GM19238 (cell line): Measurements from ENCODE around the gene C3orf49.

Experiments
- DNase-seq: peaks from one replicate; pipeline ENCODE4 v3.0.0; 2011; ENCODE audit warnings: low spot score; ENCODE audit not compliant: insufficient read length

Gene C3orf49

DNA sequence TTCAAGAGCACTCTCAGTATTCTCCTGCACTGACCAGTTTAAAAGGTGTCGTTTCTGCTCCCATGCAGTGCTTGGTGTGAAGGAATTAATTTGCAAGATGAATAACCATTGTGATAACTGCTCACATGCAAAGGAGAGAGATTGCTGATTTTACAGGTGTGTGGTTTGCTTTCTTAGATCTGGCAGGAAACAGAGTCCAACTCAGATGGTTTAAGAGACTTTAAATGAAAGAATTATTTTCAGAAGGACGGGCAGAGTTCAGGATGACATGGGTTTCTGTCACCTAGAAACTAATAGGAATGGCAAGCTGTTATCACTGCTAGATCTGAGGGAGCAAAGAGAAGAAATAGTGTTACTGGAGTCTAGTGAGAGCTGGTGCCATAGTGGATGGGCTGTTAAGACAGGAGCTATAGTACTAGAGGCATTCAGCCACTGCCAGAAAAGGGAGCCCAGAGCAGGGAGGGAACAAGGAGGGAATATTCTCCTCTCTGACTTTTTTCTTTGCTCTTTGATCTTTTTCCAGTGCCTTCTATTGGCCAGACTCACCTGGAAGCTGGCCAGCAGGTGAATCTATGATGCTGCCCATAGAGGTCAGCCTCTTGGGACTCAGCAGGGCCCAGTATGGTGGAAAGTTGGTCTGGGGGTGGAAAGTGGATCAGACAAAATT is 59.4 kb downstream of the C3orf49 start:
- DNase-seq: no peak

DNA sequence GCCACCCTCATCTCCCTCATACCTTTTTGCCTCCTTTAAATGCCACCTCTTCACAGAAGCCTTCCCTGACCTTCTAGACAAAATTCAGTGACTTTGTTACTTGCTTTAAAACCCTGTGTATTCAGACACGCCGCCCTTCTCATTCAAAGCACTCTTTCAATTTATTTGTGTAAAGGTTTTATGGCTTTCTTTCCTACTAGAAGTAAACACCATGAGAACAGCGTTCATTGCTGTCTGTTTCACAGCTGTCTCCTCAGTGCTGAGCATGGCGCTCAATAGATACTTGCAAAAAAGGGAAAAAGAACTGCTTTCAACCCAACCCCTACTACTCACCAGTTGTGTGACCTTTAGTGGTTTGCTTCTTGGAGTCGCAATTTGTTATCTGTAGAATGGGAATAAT is 61.6 kb downstream of the C3orf49 start:
- DNase-seq: no peak

DNA sequence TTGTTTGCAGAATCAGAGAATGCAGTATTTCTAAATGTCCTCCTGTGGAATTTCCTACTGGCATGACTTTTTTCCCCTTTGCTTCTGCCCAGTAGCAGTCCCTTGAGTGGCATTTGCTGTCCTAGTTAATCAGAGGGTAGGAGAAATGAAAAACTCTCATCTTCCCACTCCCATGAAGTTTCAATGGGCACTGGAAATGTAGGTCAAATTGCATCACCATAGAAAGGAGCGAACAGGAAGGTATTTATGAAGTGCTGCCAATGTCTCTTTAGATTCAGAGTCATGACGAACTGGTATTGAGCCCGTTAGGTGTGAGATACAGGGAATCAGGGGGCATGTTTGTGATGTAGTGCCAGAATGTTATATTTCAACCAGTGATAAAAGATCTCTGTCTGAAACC is 67.8 kb downstream of the C3orf49 start:
- DNase-seq: no peak

DNA sequence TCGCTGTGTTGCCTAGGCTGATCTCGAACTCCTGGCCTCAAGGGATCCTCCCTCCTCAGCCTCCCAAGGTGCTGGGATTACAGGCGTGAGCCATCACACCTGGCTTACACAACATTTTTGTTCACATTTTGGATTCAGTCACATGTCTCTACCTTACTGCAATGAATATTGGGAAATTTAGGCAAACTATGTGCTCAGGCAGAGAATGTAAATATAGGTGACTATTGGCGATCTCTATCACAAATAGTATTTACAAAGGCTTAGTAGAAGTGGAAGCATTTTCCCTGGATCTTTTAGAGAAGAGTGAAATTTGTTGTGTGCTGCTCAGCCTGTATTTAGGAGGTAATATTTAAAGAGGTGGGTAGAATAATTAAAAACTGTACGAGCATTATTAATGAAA is 72.4 kb downstream of the C3orf49 start:
- DNase-seq: no peak

DNA sequence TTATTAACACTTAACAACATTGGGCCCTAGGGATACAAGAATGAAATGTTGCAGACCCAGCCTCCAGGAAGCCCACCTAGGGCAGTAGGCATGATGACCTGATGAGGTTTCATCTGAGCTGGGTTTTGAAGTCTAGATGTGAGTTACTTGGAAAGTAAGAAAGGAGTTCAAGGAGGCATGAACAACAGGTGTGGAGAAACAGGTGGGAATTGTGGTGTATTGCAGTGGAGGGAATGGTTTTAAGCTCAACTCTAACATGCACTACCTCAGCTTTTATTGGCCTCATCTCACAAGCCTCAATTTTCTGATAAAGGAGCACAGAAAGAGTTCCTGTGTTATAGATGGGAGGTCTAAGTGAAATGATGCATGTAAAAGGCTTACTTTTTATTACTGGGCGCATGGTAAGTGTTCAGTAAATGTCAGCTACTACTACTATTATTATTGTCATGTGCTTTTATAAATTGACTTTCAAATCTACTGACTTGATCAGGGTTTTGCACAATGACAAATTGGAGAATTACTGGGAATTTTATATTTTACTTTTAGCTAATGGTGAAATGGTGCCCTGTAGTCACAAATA is 73.8 kb downstream of the C3orf49 start:
- DNase-seq: no peak

DNA sequence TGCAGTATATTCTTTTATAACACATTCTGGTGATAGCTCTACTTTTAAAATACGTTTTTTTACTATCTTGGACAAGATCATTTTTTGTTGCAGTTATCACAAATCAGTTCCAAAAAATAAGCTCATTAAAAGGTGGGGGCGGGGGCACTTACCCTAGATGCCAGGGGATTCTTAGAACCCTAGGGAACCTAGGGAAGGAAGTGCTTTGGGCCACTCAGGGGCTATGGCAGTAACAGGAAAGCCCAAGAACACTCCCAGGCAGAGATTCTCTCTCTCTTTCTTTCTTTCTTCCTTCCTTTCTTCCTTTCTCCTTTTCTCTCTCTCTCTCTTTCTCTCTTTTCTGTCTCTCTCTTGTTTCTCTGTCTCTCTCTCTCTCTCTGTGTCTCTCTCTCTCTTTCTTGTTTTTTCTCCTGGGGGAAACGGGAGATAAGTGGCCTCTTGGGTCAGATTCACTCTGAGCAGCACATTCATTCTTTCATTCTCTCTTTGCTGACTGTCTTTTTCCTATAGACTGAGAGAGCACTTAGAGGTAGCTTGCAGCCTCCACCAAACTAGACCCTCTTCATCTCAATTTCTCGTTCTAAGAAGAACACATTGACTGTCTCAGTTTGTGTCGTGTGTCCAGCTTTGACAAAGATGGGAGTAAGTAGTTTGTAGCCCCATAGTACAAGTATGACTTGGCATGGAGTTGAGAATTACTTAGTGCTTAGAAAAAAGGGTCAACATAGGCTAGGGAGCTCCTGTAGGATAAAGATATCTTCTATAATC is 76.5 kb downstream of the C3orf49 start:
- no peak for DNase-seq

DNA sequence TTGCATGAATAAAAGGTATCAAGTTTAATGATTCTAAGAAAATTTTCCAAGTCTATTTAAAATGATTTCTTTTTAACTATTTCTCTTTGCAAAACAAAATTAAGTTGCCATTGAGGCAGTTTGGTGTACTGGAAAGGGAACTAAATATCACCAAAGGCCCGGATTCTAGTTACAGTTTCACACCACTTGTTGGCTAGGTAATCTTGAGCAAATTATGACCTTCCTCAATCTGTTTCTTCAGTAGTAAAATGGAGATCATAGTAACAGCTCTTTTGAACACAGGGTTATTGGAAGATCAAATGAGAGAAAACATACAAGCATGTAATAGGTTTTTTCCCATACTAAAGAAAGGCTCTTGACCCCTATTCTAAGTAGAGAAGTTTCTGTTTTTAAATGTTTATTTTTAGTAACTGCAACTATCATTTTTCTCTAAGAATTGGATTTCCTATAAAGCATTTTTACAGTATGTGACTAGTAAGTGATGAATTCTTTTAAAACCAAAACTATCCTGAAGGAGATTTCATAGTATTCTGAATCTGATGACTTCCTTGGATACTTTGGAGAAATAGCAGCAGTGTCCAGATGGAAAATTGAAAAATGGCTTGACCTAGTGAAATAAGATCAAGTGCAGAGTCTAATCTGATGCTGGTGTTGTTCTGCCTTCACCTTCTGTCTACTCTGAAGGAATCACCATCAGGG is 77.4 kb downstream of the C3orf49 start:
- DNase-seq: no peak
